GM19452 (cell line): ENCODE measurements around the gene AP3S1.
"Not testable (repeated sequence)": the region's sequence is repeated elsewhere in the genome, so short reads cannot be mapped to it uniquely, and the experiment has no call there.

Source experiments
- ATAC-seq: cut with Tn5 transposase; IDR thresholded peaks from one replicate; pipeline ENCODE4 v1.9.1; 2021; ENCODE audit not compliant: unreplicated experiment

The AP3S1 gene

DNA sequence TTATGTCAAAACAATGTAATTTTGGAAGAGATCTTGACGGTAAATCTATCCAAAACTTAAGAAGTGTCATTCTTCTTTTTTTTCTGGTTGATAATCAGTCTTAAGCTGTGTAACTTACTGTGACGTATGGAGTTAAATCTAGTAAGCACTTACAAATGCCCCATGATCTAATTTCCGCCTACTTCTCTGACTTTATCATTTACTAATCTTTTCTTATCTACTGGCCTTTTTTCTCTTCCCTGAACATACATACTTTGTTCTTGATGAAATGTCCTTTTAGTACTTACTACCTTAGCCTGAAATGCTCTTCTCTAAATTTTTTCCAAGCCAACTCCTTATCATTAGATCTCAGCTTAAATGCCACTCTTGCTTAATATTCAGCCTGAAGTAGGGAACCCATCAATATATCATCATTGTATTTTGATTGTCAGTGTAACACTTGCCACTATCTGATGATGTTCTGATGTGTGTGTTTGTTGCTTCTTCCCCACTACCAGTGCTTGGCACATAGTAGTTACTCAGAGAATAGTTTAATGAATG is 27.6 kb downstream of the AP3S1 start:
- ATAC-seq: no peak

- ATAC-seq: no peak
Observed at GRCh38 chr5:115872447-115872846, 30.7 kb downstream of the AP3S1 start.

- no peak for ATAC-seq
Observed at GRCh38 chr5:115873392-115873791, 31.7 kb downstream of the AP3S1 start.

GRCh38 chr5:115875447-115875846 is 33.7 kb downstream of the AP3S1 start:
- ATAC-seq: no peak

DNA sequence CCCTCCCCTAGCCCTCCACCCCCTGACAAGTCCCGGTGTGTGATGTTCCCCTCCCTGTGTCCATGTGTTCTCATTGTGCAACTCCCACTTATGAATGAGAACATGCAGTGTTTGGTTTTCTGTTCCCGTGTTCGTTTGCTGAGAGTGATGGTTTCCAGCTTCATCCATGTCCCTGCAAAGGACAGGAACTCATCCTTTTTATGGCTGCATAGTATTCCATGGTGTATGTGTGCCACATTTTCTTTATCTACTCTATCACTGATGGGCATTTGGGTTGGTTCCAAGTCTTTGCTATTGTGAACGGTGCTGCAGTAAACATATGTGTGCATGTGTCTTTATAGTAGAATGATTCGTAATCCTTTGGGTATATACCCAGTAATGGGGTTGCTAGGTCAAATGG is 35.6 kb downstream of the AP3S1 start:
- not testable (repeated sequence) for ATAC-seq

- ATAC-seq: not testable (repeated sequence)
Observed at GRCh38 chr5:115882434-115882833, 40.7 kb downstream of the AP3S1 start.

DNA sequence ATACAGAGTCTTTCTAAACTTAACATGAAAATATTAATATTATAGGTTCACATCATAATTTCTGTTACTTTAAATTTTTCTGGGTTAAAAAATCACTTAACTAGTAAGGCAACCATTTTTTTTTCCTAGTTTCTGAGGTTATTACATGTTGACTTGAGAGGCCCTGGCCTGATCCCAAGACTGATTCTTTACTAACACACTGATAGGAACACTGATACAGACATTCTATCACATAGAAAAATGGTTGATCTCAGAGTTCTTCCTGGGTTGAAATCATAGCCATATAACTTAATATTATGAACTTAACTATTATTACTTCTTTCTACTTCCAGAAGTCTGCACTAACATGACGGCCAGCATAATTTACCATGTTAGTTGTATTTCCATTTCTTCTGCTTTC is 43.0 kb downstream of the AP3S1 start:
- ATAC-seq: no peak

DNA sequence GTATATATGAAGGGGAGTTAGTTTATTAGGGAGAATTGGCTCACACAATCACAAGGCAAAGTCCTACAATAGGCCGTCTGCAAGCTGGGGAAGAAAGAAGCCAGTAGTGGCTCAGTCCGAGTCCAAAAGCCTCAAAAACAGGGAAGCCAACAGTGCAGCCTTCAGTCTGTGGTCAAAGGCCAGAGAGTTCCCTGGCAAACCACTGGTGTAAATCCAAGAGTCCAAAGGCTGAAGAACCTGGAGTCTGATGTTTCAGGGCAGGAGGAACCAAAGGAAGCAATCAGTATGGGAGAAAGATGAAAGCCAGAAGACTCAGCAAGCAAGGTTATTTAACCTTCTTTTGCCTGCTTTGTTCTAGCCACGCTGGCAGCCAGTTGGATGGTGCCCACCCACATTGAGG is 43.5 kb downstream of the AP3S1 start:
- not testable (repeated sequence) for ATAC-seq

- ATAC-seq: no peak
Observed at GRCh38 chr5:115888027-115888426, 46.3 kb downstream of the AP3S1 start.

GRCh38 chr5:115892021-115892420 is 50.3 kb downstream of the AP3S1 start:
- no peak for ATAC-seq

- no peak for ATAC-seq
Observed at GRCh38 chr5:115894342-115894741, 52.6 kb downstream of the AP3S1 start.

GRCh38 chr5:115895821-115896220 is 54.1 kb downstream of the AP3S1 start:
- no peak for ATAC-seq

DNA sequence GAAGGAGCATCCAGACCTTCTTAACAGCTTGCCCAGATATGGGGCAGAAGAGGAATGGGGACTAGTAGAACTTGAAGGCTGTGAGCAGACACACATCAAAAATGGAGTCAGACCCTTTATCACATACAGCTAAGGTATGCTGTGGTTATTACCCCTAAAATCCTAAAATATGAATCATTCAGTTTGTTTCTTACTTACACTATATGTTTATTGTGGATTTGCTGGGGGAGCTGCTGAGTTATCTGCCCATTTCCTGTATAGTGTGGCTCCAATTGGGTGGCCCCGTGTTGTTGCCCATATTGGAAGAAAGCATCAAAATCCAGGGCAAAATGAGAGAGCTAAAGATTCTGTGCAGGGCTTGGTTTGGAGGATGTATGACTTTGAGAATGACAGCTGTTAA is 56.9 kb downstream of the AP3S1 start:
- ATAC-seq: no peak

- ATAC-seq: no peak
Observed at GRCh38 chr5:115907177-115907576, 65.4 kb downstream of the AP3S1 start.

DNA sequence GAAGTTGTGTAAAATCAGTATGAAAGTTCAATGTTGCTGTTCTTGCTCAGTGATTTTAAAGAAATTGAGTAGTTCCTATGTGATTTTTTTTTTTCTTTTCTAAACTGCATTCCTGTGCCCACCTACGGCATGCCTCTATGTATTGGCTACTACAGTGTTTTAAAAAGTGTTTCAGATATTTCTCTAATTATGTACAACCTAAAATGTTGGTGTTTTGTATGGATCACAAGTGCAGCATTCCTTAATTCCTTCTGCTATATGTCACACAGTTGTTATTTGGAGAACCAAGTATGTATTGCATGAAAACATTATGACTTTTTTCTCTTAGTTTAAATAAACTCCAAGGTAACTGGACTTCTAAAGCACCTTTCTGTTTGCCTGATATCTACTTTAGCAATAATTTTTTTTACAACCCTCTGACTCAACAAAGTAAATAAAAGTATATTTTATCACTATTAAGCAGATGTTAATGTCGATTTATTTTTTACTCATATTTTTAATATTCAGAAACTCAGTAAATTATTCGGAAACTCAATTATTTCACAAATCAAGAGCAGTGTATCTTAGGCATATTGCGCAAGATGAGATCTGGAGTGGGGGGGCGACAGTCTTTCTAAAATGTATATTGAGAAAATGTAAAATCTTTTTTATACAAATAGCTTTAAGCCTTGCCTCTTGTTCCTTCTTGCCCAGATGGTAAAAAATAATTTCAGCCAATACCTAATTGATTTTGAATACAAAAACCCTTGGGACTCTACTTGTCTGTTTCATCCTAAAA is 72.1 kb downstream of the AP3S1 start:
- ATAC-seq: not testable (repeated sequence)

DNA sequence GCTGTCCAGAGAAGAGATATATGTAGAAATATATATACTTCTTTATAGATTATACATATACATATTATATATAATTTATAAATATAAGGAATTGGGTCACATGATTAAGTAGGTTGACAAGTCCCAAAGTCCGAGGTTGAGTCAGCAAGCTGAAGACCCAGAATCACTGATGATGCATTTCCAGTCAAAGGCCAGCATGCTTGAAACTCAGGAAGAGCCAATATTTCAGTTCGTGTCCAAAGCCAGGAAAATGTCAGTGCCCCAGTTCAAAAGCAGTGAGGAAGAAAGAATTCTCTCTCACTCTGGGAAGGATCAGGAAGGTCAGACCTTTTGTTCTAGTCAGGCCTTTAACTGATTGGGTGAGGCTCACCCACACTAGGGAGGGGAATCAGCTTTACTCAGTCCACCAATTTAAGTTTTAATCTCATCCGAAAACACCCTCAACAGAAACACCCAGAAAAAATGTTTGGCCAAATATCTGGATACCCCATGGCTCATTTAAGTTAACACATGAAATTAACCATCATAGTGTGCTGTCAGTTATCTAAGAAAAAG is 78.5 kb downstream of the AP3S1 start:
- no peak for ATAC-seq

- not testable (repeated sequence) for ATAC-seq
Observed at GRCh38 chr5:115928578-115929407, 87.1 kb downstream of the AP3S1 start.

DNA sequence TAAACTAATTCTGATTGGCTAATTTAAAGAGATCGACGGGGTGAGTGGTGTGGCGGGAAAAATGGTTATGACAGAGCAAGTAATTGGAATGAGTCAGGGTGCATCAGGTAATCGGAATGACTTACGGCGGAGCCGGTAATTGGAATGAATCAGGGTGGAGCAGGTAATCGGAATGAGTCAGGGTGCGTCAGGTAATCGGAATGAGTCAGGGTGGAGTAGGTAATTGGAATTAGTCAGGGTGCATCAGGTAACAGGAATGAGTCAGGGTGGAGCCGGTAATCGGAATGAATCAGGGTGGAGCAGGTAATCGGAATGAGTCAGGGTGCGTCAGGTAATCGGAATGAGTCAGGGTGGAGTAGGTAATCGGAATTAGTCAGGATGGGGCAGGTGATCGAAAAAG is 88.4 kb downstream of the AP3S1 start:
- ATAC-seq: not testable (repeated sequence)

DNA sequence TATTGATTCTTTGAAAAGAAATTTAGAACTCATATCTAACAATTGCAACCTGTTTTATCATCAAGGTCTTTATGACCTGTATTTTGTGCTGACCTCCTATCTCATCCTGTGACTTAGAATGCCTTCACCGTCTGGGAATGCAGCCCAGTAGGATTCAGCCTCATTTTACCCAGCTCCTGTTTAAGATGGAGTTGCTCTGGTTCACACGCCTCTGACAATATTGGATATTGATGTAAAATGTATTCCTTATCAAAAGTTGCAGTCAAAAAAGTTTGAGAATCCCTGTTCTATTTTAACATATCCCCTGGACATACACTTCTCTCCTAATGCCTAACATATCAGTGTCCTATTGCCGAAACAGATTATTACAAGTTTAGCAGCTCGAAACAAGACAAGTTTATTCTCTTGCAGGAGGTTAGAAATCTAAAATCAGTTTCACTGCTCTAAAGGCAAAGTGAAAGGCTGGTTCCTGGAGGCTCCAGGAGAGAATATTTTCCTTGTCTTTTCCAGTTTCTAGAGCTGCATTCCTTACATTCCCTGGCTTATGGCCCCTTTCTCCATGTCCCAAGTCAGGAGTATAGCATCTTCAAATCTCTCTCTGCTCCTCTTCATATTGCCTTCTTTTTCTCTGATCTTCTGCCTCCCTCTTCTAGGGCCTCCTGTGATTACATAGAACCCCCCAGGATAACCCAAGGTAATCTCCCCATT is 89.0 kb downstream of the AP3S1 start:
- ATAC-seq: no peak

- no peak for ATAC-seq
Observed at GRCh38 chr5:115932991-115933390, 91.3 kb downstream of the AP3S1 start.

DNA sequence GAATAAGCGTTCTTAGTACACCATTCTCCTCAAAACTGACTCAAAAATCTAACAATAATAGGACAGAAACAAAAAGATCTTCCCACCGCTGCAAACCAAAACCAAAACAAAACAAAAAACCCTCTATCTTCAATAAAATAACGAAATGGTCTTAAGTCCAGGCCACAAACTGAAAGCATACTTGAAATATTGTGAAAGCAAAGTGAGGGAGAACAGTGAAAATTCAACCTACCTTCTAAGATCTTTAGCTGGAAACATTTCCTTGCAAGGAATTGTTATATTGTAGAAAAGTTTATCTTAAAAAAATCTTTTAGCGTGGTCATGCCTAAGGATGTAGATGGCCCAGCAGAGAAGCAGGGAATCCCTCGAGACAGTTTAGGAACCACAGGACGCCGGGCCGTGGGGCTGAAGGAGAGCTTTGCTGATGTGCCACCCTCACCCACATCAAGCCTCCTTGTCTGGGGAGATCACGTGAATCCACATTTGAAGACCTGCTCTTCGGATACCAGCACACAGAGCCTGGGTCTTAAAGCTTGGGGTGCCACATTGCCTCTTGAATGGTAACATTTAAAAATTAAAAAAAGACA is 92.7 kb downstream of the AP3S1 start:
- no peak for ATAC-seq
